Effector CD8-positive, alpha-beta T cell (primary cell): Measurements from ENCODE around the gene MEX3B.
"Not testable (repeated sequence)": the region's sequence is repeated elsewhere in the genome, so short reads cannot be mapped to it uniquely, and the experiment has no call there.

Experiments used
- DNase-seq: peaks from one replicate; lab custom pipeline; 2025; lab: John Stamatoyannopoulos, UW

The MEX3B gene

DNA sequence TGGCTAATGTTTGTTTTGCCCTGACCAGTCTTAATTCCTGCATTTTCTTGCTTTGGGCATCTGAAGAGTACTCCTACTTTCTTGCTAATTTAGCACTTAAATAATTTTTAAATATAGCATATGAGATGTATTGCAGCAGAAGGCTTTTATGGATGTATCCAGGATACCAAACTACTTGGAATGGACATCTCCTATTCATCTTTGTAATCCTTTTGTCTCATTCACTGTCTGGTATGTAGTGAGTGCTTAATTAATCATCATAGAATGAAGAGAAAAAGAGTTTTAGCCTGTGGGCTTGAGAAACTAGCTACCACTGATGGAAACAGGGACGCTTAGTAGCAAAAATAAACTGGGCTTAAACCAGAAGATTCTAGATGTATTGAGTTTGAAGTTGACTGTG lies 40.6 kb downstream of the MEX3B start:
- no peak for DNase-seq

DNA sequence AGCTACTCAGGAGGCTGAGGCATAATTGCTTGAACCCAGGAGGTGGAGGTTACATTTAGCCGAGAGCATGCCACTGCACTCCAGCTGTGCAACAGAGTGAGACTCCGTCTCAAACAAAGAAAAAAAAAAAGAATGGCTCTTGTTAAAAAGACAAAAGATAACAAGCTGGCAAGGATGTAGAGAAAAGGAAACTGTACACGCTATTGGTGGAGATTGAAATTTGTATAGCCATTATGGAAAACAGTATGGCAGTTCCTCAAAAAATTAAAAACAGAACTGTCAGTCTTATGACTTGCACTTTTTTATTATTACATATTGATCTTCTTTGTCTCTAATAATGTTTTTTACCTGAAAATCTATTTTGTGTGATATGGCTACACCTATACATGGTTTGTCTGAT lies 41.9 kb downstream of the MEX3B start:
- DNase-seq: no peak

DNA sequence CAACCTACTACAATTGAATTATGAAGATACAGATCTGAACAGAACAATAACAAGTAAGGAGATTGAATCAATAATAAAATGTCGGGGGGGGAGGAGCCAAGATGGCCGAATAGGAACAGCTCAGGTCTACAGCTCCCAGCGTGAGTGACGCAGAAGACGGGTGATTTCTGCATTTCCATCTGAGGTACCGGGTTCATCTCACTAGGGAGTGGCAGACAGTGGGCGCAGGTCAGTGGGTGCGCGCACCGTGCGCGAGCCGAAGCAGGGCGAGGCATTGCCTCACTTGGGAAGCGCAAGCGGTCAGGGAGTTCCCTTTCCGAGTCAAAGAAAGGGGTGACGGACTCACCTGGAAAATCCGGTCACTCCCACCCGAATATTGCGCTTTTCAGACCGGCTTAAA lies 50.7 kb downstream of the MEX3B start:
- not testable (repeated sequence) for DNase-seq

DNA sequence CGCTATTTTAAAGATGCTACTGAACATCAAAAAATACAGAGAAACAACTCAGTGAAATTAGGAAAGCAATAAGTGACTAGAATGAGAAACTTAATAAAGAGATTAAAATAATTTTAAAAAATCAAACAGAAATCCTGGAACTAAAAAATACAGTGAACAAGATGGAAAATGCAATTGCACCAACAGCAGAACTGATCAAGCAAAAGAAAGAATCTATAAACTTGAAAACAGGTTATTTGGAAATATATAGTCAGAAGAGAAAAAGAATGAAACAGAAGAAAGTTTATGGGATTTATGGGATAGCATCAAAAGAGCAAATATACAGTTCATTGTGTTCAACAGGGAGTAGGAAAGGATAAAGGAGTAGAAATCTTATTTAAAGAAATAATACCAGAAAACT lies 53.3 kb downstream of the MEX3B start:
- DNase-seq: no peak
